Thoracic aorta (tissue), 2 donors: ENCODE results near the gene GLG1. TPM values are rescaled to one million over a fixed set of nuclear protein-coding genes. Genes with fewer than 3 reads are reported as not detected.
"Not testable (repeated sequence)": the region's sequence is repeated elsewhere in the genome, so short reads cannot be mapped to it uniquely, and the experiment has no call there.

Experiments
- ATAC-seq: fragments of 150-250 bp; one replicate; pipeline ENCODE4 v1.8.0; 2017; ENCODE audit warnings: low read depth; ENCODE audit not compliant: insufficient number of reproducible peaks, low FRiP score
- DNase-seq: peaks from one replicate; pipeline ENCODE4 v3.0.0-alpha.2; 2020; ENCODE audit warnings: low spot score
- H3K27ac ChIP-seq, 2 donors: fragments of 200-600 bp; sonication (generic); 1 replicate in 1 of 2; 2 replicates in 1 of 2; pipeline ENCODE4 v1.5.1; 2016; ENCODE audit warnings: mild to moderate bottlenecking in 2 of 2, moderate library complexity in 2 of 2
- H3K27me3 ChIP-seq: fragments of 200-600 bp; sonication (generic); replicated peaks from 2 replicates; pipeline ENCODE4 v1.6.0; 2016; ENCODE audit warnings: mild to moderate bottlenecking; ENCODE audit not compliant: insufficient read depth
- H3K36me3 ChIP-seq: fragments of 200-600 bp; sonication (generic); one replicate; pipeline ENCODE4 v1.5.1; 2016
- H3K4me1 ChIP-seq, 2 donors: fragments of 200-600 bp; sonication (generic); 1 replicate in 1 of 2; 2 replicates in 1 of 2; pipeline versions ENCODE4 v1.5.1 to v1.6.0; 2016; ENCODE audit warnings: low read depth in 2 of 2, mild to moderate bottlenecking in 1 of 2; ENCODE audit not compliant: control insufficient read depth in 1 of 2
- H3K4me3 ChIP-seq: fragments of 200-600 bp; sonication (generic); 2 replicates; pipeline ENCODE4 v1.5.1; 2016; ENCODE audit warnings: mild to moderate bottlenecking
- H3K9me3 ChIP-seq: fragments of 200-600 bp; sonication (generic); 2 replicates; pipeline ENCODE4 v1.5.1; 2016
- CTCF ChIP-seq: fragments of 200-600 bp; sonication (generic); IDR thresholded peaks from one replicate; pipeline ENCODE4 v1.5.1; 2019; ENCODE audit warnings: antibody characterized with exemption
- total RNA-seq, 2 donors: library from RNA; depleted of rRNA; stranded (reverse); fragments of >200 nt; gene quantifications; one replicate each; pipeline versions ENCODE4 v1.1.0 to v1.2.3, GENCODE V29; 2016

Gene GLG1
- total RNA-seq, 2 donors from 2014 or later, result 202 to 218 TPM

GRCh38 chr16:74560912-74561311 is 46.0 kb downstream of the GLG1 start:
- H3K27ac ChIP-seq, result no peak overlapping the region
- no peak for TF ChIP-seq CTCF
- H3K36me3 ChIP-seq, result no peaks in the 10 kb centered on the region
- peaks cover 11 to 17% of the 10 kb centered on the region in 2 donors for H3K4me1 ChIP-seq
- no peaks in the 10 kb centered on the region for H3K9me3 ChIP-seq
- ATAC-seq (no peak), DNase-seq (no peak)
- no peak overlapping the region for H3K4me3 ChIP-seq
- no peaks in the 10 kb centered on the region for H3K27me3 ChIP-seq

GRCh38 chr16:74558873-74559272 is 48.0 kb downstream of the GLG1 start:
- TF ChIP-seq CTCF, result no peak
- H3K27me3 ChIP-seq, result no peaks in the 10 kb centered on the region
- H3K36me3 ChIP-seq, result no peaks in the 10 kb centered on the region
- ATAC-seq (no peak), DNase-seq (no peak)
- H3K4me1 ChIP-seq, result peaks cover 8 to 12% of the 10 kb centered on the region in 2 donors
- no peak overlapping the region for H3K4me3 ChIP-seq
- H3K9me3 ChIP-seq, result no peaks in the 10 kb centered on the region
- no peak overlapping the region for H3K27ac ChIP-seq

- DNase-seq (no peak), ATAC-seq (no peak)
- no peak overlapping the region for H3K27ac ChIP-seq
- TF ChIP-seq CTCF, result no peak
- H3K36me3 ChIP-seq, result no peaks in the 10 kb centered on the region
- peaks cover 4 to 8% of the 10 kb centered on the region in 2 donors for H3K4me1 ChIP-seq
- H3K27me3 ChIP-seq, result no peaks in the 10 kb centered on the region
- no peak overlapping the region for H3K4me3 ChIP-seq
- H3K9me3 ChIP-seq, result no peaks in the 10 kb centered on the region
These were observed 49.6 kb downstream of the GLG1 start for GRCh38 chr16:74557275-74557674.

- H3K36me3 ChIP-seq, result no peaks in the 10 kb centered on the region
- no peak for DNase-seq
- no peaks in the 10 kb centered on the region for H3K9me3 ChIP-seq
- H3K4me3 ChIP-seq, result no peak overlapping the region
- no peak overlapping the region for H3K27ac ChIP-seq
- no peak for TF ChIP-seq CTCF
- no peaks in the 10 kb centered on the region for H3K27me3 ChIP-seq
- ATAC-seq, result no peak
- H3K4me1 ChIP-seq, result peaks cover 0 to 4% of the 10 kb centered on the region in 2 donors
These were observed 50.5 kb downstream of the GLG1 start for GRCh38 chr16:74556375-74556922.

GRCh38 chr16:74552357-74552756 is 54.6 kb downstream of the GLG1 start:
- H3K36me3 ChIP-seq, DNase-seq, H3K27me3 ChIP-seq, ATAC-seq, H3K9me3 ChIP-seq, H3K4me3 ChIP-seq, H3K27ac ChIP-seq: not testable (repeated sequence)
- peaks cover 2 to 13% of the 10 kb centered on the region in 2 donors for H3K4me1 ChIP-seq

- H3K27ac ChIP-seq, ATAC-seq, H3K9me3 ChIP-seq, H3K4me3 ChIP-seq, H3K36me3 ChIP-seq, H3K27me3 ChIP-seq, DNase-seq: not testable (repeated sequence)
- H3K4me1 ChIP-seq, result peaks cover 2 to 18% of the 10 kb centered on the region in 2 donors
These were observed 56.5 kb downstream of the GLG1 start for GRCh38 chr16:74550227-74551019.

GRCh38 chr16:74546112-74546511 is 60.8 kb downstream of the GLG1 start:
- H3K4me1 ChIP-seq, result peaks cover 2 to 19% of the 10 kb centered on the region in 2 donors
- DNase-seq, H3K36me3 ChIP-seq, H3K27me3 ChIP-seq, H3K4me3 ChIP-seq, ATAC-seq, H3K27ac ChIP-seq, H3K9me3 ChIP-seq: not testable (repeated sequence)

- not testable (repeated sequence) for H3K27ac ChIP-seq, DNase-seq, ATAC-seq, H3K9me3 ChIP-seq, H3K4me3 ChIP-seq, H3K36me3 ChIP-seq, H3K27me3 ChIP-seq
- peaks cover 2 to 13% of the 10 kb centered on the region in 2 donors for H3K4me1 ChIP-seq
These were observed 63.9 kb downstream of the GLG1 start for GRCh38 chr16:74542911-74543578.
